Omental fat pad (tissue), 4 donors: ENCODE data around the gene RALGAPB. TPM values are rescaled to one million over a fixed set of nuclear protein-coding genes. Genes with fewer than 3 reads are reported as not detected.
"Not testable (repeated sequence)": the region's sequence is repeated elsewhere in the genome, so short reads cannot be mapped to it uniquely, and the experiment has no call there.

Source experiments
- ATAC-seq: fragments of 150-250 bp; one replicate; pipeline ENCODE4 v1.9.1; 2016; ENCODE audit warnings: mild to moderate bottlenecking, moderate library complexity; ENCODE audit not compliant: low FRiP score
- DNase-seq: peaks from one replicate; pipeline ENCODE4 v3.0.0-alpha.2; 2019; ENCODE audit warnings: low spot score
- CTCF ChIP-seq, 3 donors: fragments of 450-650 bp; IDR thresholded peaks; one replicate each; pipeline ENCODE4 v1.5.1; 2016 to 2017; ENCODE audit warnings: antibody characterized with exemption in 3 of 3, mild to moderate bottlenecking in 3 of 3, moderate library complexity in 2 of 3
- total RNA-seq, 4 donors: library from RNA; depleted of rRNA; stranded (reverse); fragments of >200 nt; gene quantifications; one replicate each; pipeline ENCODE4 v1.1.0, GENCODE V29; 2016

Gene RALGAPB
- total RNA-seq, 4 donors from 2014 or later: 27.1 to 39.9 (median 32.3) TPM

DNA sequence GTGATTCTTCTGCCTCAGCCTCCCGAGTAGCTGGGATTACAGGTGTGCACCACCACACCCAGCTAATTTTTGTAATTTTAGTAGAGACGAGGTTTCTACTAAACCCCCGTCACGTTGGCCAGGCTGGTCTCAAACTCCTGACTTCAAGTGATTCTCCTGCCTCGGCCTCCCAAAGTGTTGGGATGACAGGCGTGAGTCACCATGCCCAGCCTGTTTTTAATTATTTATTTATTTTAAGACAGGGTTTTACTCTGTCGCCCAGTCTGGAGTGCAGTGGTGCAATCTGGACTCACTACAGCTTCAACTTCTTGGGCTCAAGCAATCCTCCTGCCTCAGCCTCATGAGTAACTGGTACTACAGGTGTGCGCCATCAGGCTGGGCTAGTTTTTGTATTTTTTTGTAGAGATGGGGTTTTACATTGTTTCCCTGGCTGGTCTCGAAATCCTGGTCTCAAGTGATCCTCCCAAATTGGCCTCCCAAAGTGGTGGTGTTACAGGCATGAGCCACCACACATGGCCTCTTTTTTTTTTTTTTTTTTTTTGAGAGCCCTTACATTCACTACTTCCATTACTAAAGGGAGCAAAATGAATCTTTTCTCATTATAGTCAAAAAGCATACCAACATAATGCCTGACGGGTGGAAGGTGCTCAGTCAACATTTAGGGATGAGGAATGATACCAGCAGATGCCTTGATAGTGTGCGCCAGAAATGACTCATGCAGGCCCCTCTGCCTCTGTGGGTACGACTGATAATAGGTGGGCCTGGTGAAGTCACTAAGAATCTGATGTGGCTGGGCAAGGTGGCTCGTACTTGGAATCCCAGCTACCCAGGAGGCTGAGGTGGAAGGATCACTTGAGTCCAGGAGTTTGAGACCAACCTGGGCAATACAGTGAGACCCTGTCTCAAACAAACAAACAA is 17.8 kb upstream of the RALGAPB start:
- no peak for DNase-seq
- ATAC-seq: no peak
- TF ChIP-seq CTCF (IDR thresholded peaks at IDR 0.05): no peak

DNA sequence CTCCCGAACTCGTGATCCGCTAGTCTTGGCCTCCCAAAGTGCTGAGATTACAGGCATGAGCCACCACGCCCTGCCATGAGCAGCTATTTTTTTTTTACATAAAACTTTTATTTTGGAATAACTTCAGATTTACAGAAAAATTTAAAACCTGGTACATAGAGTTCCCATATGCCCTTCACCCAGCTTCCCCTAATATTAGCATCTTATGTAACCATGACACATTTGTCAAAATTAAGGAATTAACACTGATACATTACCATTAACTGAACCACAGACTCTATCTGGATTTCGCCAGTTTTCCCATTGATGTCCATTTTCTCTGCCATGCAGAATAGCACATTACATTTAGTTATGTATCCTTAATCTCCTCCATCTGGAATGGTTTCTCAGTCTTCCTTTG is 14.3 kb upstream of the RALGAPB start:
- DNase-seq (no peak), ATAC-seq (no peak)
- no peak for TF ChIP-seq CTCF (IDR thresholded peaks at IDR 0.05)

DNA sequence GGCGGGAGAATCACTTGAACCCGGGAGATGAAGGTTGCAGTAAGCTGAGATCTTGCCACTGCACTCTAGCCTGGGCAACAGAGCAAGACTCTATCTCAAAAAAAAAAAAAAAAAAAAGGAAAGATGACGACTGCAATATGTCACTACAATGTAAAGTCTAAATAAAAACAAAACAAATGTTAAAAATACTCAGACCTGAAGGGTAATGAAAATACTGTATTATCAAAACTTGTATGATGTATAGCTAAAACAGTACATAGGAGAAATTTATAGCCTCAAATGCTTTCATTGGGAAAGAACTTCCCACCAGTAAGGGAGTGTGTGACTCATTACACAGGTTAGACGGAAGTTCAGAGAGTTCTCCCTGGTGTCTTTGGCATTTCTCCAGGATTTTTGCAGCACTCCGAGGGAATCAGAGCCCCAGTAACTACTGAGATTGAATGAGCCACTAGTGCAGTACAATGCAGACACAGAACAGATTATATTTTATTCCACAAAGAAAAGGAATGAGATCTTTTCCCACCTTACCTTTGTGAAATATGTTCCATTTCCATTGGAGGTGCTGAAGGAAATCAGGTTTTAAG is 12.5 kb upstream of the RALGAPB start:
- DNase-seq: no peak
- ATAC-seq: peak; percentile 41
- TF ChIP-seq CTCF (IDR thresholded peaks at IDR 0.05): no peak

- DNase-seq, ATAC-seq: not testable (repeated sequence)
Observed at GRCh38 chr20:38460631-38461030, 12.0 kb upstream of the RALGAPB start.

GRCh38 chr20:38461167-38461566 is 11.5 kb upstream of the RALGAPB start:
- ATAC-seq, DNase-seq: not testable (repeated sequence)

DNA sequence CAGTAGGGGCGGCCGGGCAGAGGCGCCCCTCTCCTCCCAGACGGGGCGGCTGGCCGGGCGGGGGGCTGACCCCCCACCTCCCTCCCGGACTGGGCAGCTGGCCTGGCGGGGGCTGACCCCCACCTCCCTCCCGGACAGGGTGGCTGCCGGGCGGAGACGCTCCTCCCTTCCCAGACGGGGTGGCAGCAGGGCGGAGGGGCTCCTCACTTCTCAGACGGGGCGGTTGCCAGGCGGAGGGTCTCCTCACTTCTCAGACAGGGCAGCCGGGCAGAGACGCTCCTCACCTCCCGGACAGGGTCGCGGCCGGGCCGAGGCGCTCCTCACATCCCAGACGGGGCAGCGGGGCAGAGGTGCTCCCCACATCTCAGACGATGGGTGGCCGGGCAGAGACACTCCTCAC is 11.1 kb upstream of the RALGAPB start:
- not testable (repeated sequence) for DNase-seq, ATAC-seq

GRCh38 chr20:38466171-38466570 is 6.5 kb upstream of the RALGAPB start:
- ATAC-seq: no peak
- TF ChIP-seq CTCF (IDR thresholded peaks at IDR 0.05): no peak
- DNase-seq: no peak

GRCh38 chr20:38466983-38467382 is 5.7 kb upstream of the RALGAPB start:
- ATAC-seq: no peak
- DNase-seq: no peak
- no peak for TF ChIP-seq CTCF (IDR thresholded peaks at IDR 0.05)
